H1 (cell line): Measurements from ENCODE around the gene HSPBAP1. TPM values are rescaled to one million over a fixed set of nuclear protein-coding genes. Genes with fewer than 3 reads are reported as not detected.

ENCODE experiments used
- ASH2L ChIP-seq: fragments of 200-600, 300-600 bp; sonication (generic); IDR thresholded peaks from one replicate; pipeline ENCODE4 v1.7.1; 2017; ENCODE audit warnings: low read length
- CBX5 ChIP-seq: fragments of 300-800, 300-1000 bp; sonication (generic); IDR thresholded peaks from 2 replicates; pipeline ENCODE4 v1.7.1; 2016; ENCODE audit warnings: antibody characterized with exemption, low read length, low read depth
- CHD1 ChIP-seq: IDR thresholded peaks from 2 replicates; pipeline ENCODE4 v1.6.1; 2012; ENCODE audit warnings: low read depth, low read length, improper control_type of control experiment
- EGR1 ChIP-seq: IDR thresholded peaks from 2 replicates; pipeline ENCODE4 v1.6.1; 2011; ENCODE audit warnings: low read depth, low read length, borderline replicate concordance
- HDAC6 ChIP-seq: IDR thresholded peaks from one replicate; pipeline ENCODE4 v1.7.1; 2012; ENCODE audit warnings: low read depth, mild to moderate bottlenecking, inconsistent platforms, low read length, moderate library complexity
- KDM1A ChIP-seq: fragments of 200-600, 300-600 bp; sonication (generic); IDR thresholded peaks from 2 replicates; pipeline ENCODE4 v1.7.1; 2016; ENCODE audit warnings: mild to moderate bottlenecking, low read length, borderline replicate concordance
- KDM4A ChIP-seq: IDR thresholded peaks from one replicate; pipeline ENCODE4 v1.7.1; 2012; ENCODE audit warnings: low read depth, mild to moderate bottlenecking, moderate library complexity, low read length, inconsistent platforms; ENCODE audit not compliant: severe bottlenecking
- KDM5A ChIP-seq: fragments of 200-600 bp; IDR thresholded peaks from 2 replicates; pipeline ENCODE4 v1.7.1; 2012; ENCODE audit warnings: mild to moderate bottlenecking, low read length, inconsistent platforms, mixed read lengths
- POLR2AphosphoS5 ChIP-seq: IDR thresholded peaks from 2 replicates; pipeline ENCODE4 v1.6.1; 2011; ENCODE audit warnings: low read depth, low read length
- POU5F1 ChIP-seq: IDR thresholded peaks from 2 replicates; pipeline ENCODE4 v1.6.1; 2011; ENCODE audit warnings: low read depth, mild to moderate bottlenecking, low read length, moderate library complexity
- RFX5 ChIP-seq: IDR thresholded peaks from 2 replicates; pipeline ENCODE4 v1.6.1; 2011; ENCODE audit warnings: low read depth, low read length, improper control_type of control experiment, borderline replicate concordance
- RNF2 ChIP-seq: fragments of 200-900, 300-1000 bp; sonication (generic); IDR thresholded peaks from 2 replicates; pipeline ENCODE4 v1.7.1; 2016; ENCODE audit warnings: borderline replicate concordance, low read depth, mild to moderate bottlenecking, antibody characterized with exemption, low read length; ENCODE audit not compliant: poor library complexity, severe bottlenecking; ENCODE audit errors: missing control alignments
- RXRA ChIP-seq: IDR thresholded peaks from 2 replicates; pipeline ENCODE4 v1.6.1; 2011; ENCODE audit warnings: low read depth, mild to moderate bottlenecking, low read length, moderate library complexity; ENCODE audit not compliant: insufficient read depth
- SIN3A ChIP-seq, 2 experiments: IDR thresholded peaks in 1 of 2; conservative IDR thresholded peaks in 1 of 2; 2 replicates each; pipeline ENCODE4 v1.6.1; 2011 to 2012; ENCODE audit warnings: low read length in 2 of 2, improper control_type of control experiment in 1 of 2, low read depth in 1 of 2, mild to moderate bottlenecking in 1 of 2
- SIX5 ChIP-seq: IDR thresholded peaks from 2 replicates; pipeline ENCODE4 v1.6.1; 2011; ENCODE audit warnings: mild to moderate bottlenecking, low read depth, low read length
- SP1 ChIP-seq: IDR thresholded peaks from 2 replicates; pipeline ENCODE4 v1.6.1; 2011; ENCODE audit warnings: low read depth, low read length
- SP2 ChIP-seq: IDR thresholded peaks from 2 replicates; pipeline ENCODE4 v1.6.1; 2012; ENCODE audit warnings: mild to moderate bottlenecking, low read length, inconsistent platforms
- TAF7 ChIP-seq: optimal IDR thresholded peaks from 2 replicates; pipeline ENCODE3; 2011; ENCODE audit warnings: low read depth, mild to moderate bottlenecking, inconsistent platforms, low read length, moderate library complexity, borderline replicate concordance
- YY1 ChIP-seq: IDR thresholded peaks from 2 replicates; pipeline ENCODE4 v1.6.1; 2011; ENCODE audit warnings: low read depth, mild to moderate bottlenecking, low read length
- ZNF274 ChIP-seq: IDR thresholded peaks from 2 replicates; pipeline ENCODE4 v1.7.0; 2012; ENCODE audit warnings: low read length, borderline replicate concordance; ENCODE audit errors: extremely low read depth
- polyA plus RNA-seq, 7 experiments: library from polyadenylated mRNA; depleted of rRNA in 3 of 7; stranded (reverse) in 5 of 7; unstranded in 2 of 7; fragments of >200 nt in 5 of 7; fragments of 200-250 nt in 2 of 7; gene quantifications; 1 replicate in 5 of 7; 2 replicates in 1 of 7; 4 replicates in 1 of 7; pipeline versions ENCODE4 v1.2.1 to v1.2.3, GENCODE V29; 2011 to 2013; ENCODE audit warnings: missing spikeins in 2 of 7, mixed read lengths in 2 of 7
- total RNA-seq: library from RNA; stranded (reverse); fragmentation: NEBNext Ultra II Directional; extraction: Animal tissue kit (Norgen Biotek cat#: 25700); gene quantifications from 2 replicates; pipeline ENCODE4 v1.2.1, GENCODE V29; 2021
- TF ChIP-seq, protein P1 (sequence below): IDR thresholded peaks from 2 replicates; pipeline ENCODE4 v1.6.1; 2011; ENCODE audit warnings: low read length, improper control_type of control experiment
- TF ChIP-seq, protein P2 (sequence below): IDR thresholded peaks from 2 replicates; pipeline ENCODE4 v1.6.1; 2012; ENCODE audit warnings: inconsistent platforms

Gene HSPBAP1
- total and polyA plus RNA-seq, 2 of the 8 experiments (the other 6 are each of a cell fraction or from before 2014, with no cell fraction given) = 7.5 to 8.3 TPM

DNA sequence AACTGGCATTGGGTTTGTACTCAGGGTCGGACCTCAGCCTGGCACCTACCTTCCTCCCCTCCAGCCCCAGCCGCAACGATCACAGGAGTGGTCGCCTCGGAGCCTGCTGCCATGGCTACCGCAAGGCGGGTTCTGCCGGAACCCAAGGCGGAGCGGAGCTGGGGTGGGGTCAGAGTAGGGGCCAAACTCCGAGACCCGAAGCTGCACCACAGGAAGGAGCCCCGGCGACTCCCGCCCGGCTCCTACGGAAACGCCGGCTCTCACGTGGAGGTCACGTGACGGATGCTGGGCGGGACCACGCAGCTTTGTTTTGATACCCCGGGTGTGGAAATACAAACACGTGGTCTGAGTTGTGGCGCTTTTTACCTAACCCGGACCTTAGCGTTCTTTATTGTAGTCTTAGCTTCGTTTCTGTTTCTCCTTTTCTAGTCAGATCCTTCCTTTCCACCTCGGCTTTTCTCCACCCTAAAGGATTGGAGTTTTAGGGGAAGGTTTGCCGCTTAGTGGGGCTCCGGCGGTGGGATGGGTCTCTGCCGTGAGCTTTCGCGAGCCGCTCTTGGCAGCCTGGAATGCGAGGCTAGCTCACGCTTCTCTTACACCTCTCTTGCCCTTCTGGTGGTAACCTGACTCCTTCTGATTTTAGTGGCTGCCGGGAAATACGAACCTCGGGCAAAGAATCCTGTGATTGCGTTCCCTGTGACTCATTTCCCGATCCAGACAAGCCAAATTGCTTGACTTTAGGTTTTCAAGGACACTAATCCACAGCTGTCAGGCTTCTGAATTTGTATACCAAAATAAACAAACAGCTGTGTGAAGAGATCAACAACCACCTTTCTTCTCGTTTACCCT is at the start of gene HSPBAP1 (continued):
- TF ChIP-seq, protein P1, sequence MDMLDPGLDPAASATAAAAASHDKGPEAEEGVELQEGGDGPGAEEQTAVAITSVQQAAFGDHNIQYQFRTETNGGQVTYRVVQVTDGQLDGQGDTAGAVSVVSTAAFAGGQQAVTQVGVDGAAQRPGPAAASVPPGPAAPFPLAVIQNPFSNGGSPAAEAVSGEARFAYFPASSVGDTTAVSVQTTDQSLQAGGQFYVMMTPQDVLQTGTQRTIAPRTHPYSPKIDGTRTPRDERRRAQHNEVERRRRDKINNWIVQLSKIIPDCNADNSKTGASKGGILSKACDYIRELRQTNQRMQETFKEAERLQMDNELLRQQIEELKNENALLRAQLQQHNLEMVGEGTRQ = peak; percentile 99
- TF ChIP-seq HDAC6 (no peak), YY1 (no peak), POLR2AphosphoS5 (peak; percentile 77), POU5F1 (no peak), RNF2 (peak; percentile 47), EGR1 (no peak), SP2 (no peak), ZNF274 (no peak), SP1 (0 out of 2 replicates have a peak, but pooled peaks have one; percentile 37), SIN3A (conservative IDR thresholded peaks at IDR 0.05 in 1 of 2, IDR thresholded peaks at IDR 0.05 in 1 of 2; ENCODE audit: low read depth in 1 of 2, low read length in 2 of 2) (peak in 1 of 2 experiments; percentile 90; a peak in 2 of 4 replicates), SIX5 (peak; percentile 10; the same call in 1 of the 2 replicates), ASH2L (peak; percentile 41), CBX5 (no peak), TAF7 (peak; percentile 66), CHD1 (no peak), RXRA (0 out of 2 replicates have a peak, but pooled peaks have one; percentile 6), RFX5 (no peak), KDM1A (no peak), KDM4A (peak; percentile 74), KDM5A (no peak)
- TF ChIP-seq, protein P2, sequence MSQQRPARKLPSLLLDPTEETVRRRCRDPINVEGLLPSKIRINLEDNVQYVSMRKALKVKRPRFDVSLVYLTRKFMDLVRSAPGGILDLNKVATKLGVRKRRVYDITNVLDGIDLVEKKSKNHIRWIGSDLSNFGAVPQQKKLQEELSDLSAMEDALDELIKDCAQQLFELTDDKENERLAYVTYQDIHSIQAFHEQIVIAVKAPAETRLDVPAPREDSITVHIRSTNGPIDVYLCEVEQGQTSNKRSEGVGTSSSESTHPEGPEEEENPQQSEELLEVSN = peak; percentile 99
